Neural cell (in vitro differentiated cells): Measurements from ENCODE around the gene RNU6-9. TPM values are rescaled to one million over a fixed set of nuclear protein-coding genes. Genes with fewer than 3 reads are reported as not detected.

Source experiments
- H2AFZ ChIP-seq: fragments of 200-600, 300-800 bp; sonication (generic), shearing (Covaris generic); 2 replicates; pipeline ENCODE4 v1.6.0; 2014; ENCODE audit warnings: low read depth, mild to moderate bottlenecking, antibody characterized with exemption, low read length, moderate library complexity
- H3F3A ChIP-seq: fragments of 200-600 bp; shearing (Covaris generic); 2 replicates; pipeline ENCODE4 v1.6.1; 2016; ENCODE audit warnings: mild to moderate bottlenecking, moderate library complexity, mixed read lengths, antibody characterized with exemption, low read length; ENCODE audit not compliant: insufficient read depth, poor library complexity, severe bottlenecking
- H3K27ac ChIP-seq: fragments of 200-600, 300-800 bp; sonication (generic), shearing (Covaris generic); 2 replicates; pipeline ENCODE4 v1.5.1; 2014; ENCODE audit warnings: mild to moderate bottlenecking, low read length, moderate library complexity
- H3K27me3 ChIP-seq: fragments of 300-800, 200-600 bp; sonication (generic), shearing (Covaris generic); 2 replicates; pipeline ENCODE4 v1.6.0; 2014; ENCODE audit warnings: mild to moderate bottlenecking, low read depth, low read length, moderate library complexity; ENCODE audit not compliant: insufficient read depth
- H3K36me3 ChIP-seq: fragments of 300-800, 200-600 bp; sonication (generic), shearing (Covaris generic); 2 replicates; pipeline ENCODE4 v1.5.1; 2014; ENCODE audit warnings: mild to moderate bottlenecking, antibody characterized with exemption, low read length, moderate library complexity; ENCODE audit not compliant: insufficient read depth
- H3K4me2 ChIP-seq: fragments of 300-800, 200-600 bp; sonication (generic), shearing (Covaris generic); 2 replicates; pipeline ENCODE4 v1.6.0; 2014; ENCODE audit warnings: mild to moderate bottlenecking, low read length
- H3K4me3 ChIP-seq: fragments of 300-800, 200-600 bp; sonication (generic), shearing (Covaris generic); 2 replicates; pipeline ENCODE4 v1.5.1; 2014; ENCODE audit warnings: mild to moderate bottlenecking, low read length, moderate library complexity
- H3K79me2 ChIP-seq: fragments of 200-600 bp; shearing (Covaris generic); replicated peaks from 2 replicates; pipeline ENCODE4 v1.6.0; 2014; ENCODE audit warnings: mild to moderate bottlenecking, low read length, moderate library complexity; ENCODE audit not compliant: insufficient read depth
- H3K9ac ChIP-seq: fragments of 300-800, 200-600 bp; sonication (generic), shearing (Covaris generic); 2 replicates; pipeline ENCODE4 v1.6.1; 2016; ENCODE audit warnings: mild to moderate bottlenecking, low read length, mixed read lengths
- H3K9me2 ChIP-seq: fragments of 200-600 bp; shearing (Covaris generic); 2 replicates; pipeline ENCODE4 v1.6.1; 2016; ENCODE audit warnings: mild to moderate bottlenecking, low read length, mixed read lengths; ENCODE audit not compliant: insufficient read depth
- H3K9me3 ChIP-seq: fragments of 200-600, 300-800 bp; sonication (generic), shearing (Covaris generic); 2 replicates; pipeline ENCODE4 v1.6.1; 2016; ENCODE audit warnings: mild to moderate bottlenecking, mixed run types, low read length, moderate library complexity, mixed read lengths
- H4K20me1 ChIP-seq: fragments of 200-600 bp; shearing (Covaris generic); 2 replicates; pipeline ENCODE4 v1.6.1; 2016; ENCODE audit warnings: mild to moderate bottlenecking, mixed run types; ENCODE audit not compliant: insufficient read depth
- CTCF ChIP-seq: fragments of 450-650 bp; IDR thresholded peaks from 2 replicates; pipeline ENCODE4 v1.5.1; 2014; ENCODE audit warnings: antibody characterized with exemption, mild to moderate bottlenecking, moderate library complexity; ENCODE audit not compliant: poor library complexity, severe bottlenecking
- EP300 ChIP-seq: fragments of 450-650 bp; conservative IDR thresholded peaks from 2 replicates; pipeline ENCODE4 v1.6.1; 2014; ENCODE audit warnings: antibody characterized with exemption, mild to moderate bottlenecking, moderate library complexity; ENCODE audit not compliant: poor library complexity, severe bottlenecking
- EZH2 ChIP-seq: fragments of 200-600, 300-800 bp; shearing (Covaris generic), sonication (generic); IDR thresholded peaks from 2 replicates; pipeline ENCODE4 v1.6.1; 2014; ENCODE audit warnings: antibody characterized with exemption, low read length, borderline replicate concordance, mild to moderate bottlenecking; ENCODE audit not compliant: insufficient read depth, poor library complexity, severe bottlenecking
- MXI1 ChIP-seq: fragments of 450-650 bp; conservative IDR thresholded peaks from 2 replicates; pipeline ENCODE4 v1.6.1; 2014; ENCODE audit warnings: antibody characterized with exemption, mild to moderate bottlenecking; ENCODE audit not compliant: poor library complexity, severe bottlenecking
- POLR2AphosphoS5 ChIP-seq: IDR thresholded peaks from 2 replicates; pipeline ENCODE4 v1.6.1; 2012
- RAD21 ChIP-seq: fragments of 450-650 bp; conservative IDR thresholded peaks from 2 replicates; pipeline ENCODE4 v1.6.1; 2014; ENCODE audit warnings: antibody characterized with exemption, mild to moderate bottlenecking, moderate library complexity
- SMC3 ChIP-seq: fragments of 450-650 bp; conservative IDR thresholded peaks from 2 replicates; pipeline ENCODE4 v1.6.1; 2014; ENCODE audit warnings: antibody characterized with exemption, mild to moderate bottlenecking, moderate library complexity; ENCODE audit not compliant: poor library complexity
- TAF1 ChIP-seq: IDR thresholded peaks from 2 replicates; pipeline ENCODE4 v1.6.1; 2012; ENCODE audit warnings: low read depth
- polyA plus RNA-seq: library from polyadenylated mRNA; depleted of rRNA; stranded (reverse); fragments of >200 nt; gene quantifications from 2 replicates; pipeline ENCODE4 v1.2.3, GENCODE V29; 2014
- TF ChIP-seq, protein P1 (sequence below): IDR thresholded peaks from 2 replicates; pipeline ENCODE4 v1.6.1; 2012; ENCODE audit warnings: borderline replicate concordance

The RNU6-9 gene
- polyA plus RNA-seq, 1 donor from 2014 or later = not detected

DNA sequence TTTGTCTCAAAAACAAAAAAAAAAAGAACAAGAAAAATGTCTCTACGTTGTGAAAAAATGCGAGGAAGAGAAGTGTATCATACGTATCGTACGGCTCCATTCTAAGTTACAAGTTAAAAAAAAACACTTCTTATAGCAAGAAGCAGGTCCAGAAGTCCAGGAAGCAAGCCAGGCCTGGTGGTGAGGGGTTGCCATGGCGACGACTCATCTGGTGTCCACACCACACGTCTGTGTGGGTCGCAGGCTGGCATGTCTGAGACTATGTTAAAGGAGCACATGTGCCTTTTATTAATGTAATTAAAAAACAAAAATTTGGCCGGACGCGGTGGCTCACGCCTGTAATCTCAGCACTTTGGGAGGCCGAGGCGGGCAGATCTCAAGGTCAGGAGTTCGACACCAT is 6.2 kb upstream of the RNU6-9 start:
- Histone ChIP-seq H3K4me3 (no peak overlapping the region), H3K9me2 (no peaks in the 10 kb centered on the region), H3K36me3 (no peaks in the 10 kb centered on the region), H3K27ac (no peak overlapping the region), H3K79me2 (peaks cover 1% of the 10 kb centered on the region), H3F3A (no peaks in the 10 kb centered on the region), H3K9ac (no peak overlapping the region), H4K20me1 (no peaks in the 10 kb centered on the region), H3K9me3 (no peaks in the 10 kb centered on the region), H2AFZ (no peak overlapping the region), H3K4me2 (no peak overlapping the region), H3K27me3 (no peaks in the 10 kb centered on the region)
- no peak for TF ChIP-seq TAF1
- TF ChIP-seq EP300 = no peak
- no peak for TF ChIP-seq SMC3
- no peak for TF ChIP-seq POLR2AphosphoS5
- TF ChIP-seq EZH2 = no peak
- TF ChIP-seq CTCF = no peak
- no peak for TF ChIP-seq RAD21
- TF ChIP-seq MXI1 = no peak
- TF ChIP-seq, protein P1, sequence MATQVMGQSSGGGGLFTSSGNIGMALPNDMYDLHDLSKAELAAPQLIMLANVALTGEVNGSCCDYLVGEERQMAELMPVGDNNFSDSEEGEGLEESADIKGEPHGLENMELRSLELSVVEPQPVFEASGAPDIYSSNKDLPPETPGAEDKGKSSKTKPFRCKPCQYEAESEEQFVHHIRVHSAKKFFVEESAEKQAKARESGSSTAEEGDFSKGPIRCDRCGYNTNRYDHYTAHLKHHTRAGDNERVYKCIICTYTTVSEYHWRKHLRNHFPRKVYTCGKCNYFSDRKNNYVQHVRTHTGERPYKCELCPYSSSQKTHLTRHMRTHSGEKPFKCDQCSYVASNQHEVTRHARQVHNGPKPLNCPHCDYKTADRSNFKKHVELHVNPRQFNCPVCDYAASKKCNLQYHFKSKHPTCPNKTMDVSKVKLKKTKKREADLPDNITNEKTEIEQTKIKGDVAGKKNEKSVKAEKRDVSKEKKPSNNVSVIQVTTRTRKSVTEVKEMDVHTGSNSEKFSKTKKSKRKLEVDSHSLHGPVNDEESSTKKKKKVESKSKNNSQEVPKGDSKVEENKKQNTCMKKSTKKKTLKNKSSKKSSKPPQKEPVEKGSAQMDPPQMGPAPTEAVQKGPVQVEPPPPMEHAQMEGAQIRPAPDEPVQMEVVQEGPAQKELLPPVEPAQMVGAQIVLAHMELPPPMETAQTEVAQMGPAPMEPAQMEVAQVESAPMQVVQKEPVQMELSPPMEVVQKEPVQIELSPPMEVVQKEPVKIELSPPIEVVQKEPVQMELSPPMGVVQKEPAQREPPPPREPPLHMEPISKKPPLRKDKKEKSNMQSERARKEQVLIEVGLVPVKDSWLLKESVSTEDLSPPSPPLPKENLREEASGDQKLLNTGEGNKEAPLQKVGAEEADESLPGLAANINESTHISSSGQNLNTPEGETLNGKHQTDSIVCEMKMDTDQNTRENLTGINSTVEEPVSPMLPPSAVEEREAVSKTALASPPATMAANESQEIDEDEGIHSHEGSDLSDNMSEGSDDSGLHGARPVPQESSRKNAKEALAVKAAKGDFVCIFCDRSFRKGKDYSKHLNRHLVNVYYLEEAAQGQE = no peak

GRCh38 chr19:887599-887998 is 5.7 kb upstream of the RNU6-9 start:
- H3K4me3 ChIP-seq = no peak overlapping the region
- H3K79me2 ChIP-seq = peaks cover 6% of the 10 kb centered on the region
- no peak overlapping the region for H2AFZ ChIP-seq
- H3K27ac ChIP-seq = no peak overlapping the region
- H3K27me3 ChIP-seq = no peaks in the 10 kb centered on the region
- H4K20me1 ChIP-seq = no peaks in the 10 kb centered on the region
- H3K4me2 ChIP-seq = no peak overlapping the region
- no peak overlapping the region for H3K9ac ChIP-seq
- no peaks in the 10 kb centered on the region for H3K9me2 ChIP-seq
- no peaks in the 10 kb centered on the region for H3K36me3 ChIP-seq
- TF ChIP-seq RAD21 = no peak
- TF ChIP-seq POLR2AphosphoS5 = no peak
- no peak for TF ChIP-seq TAF1
- no peak for TF ChIP-seq MXI1
- no peak for TF ChIP-seq SMC3
- TF ChIP-seq EP300 = no peak
- no peak for TF ChIP-seq EZH2
- TF ChIP-seq CTCF = no peak
- TF ChIP-seq, protein P1 = no peak
- no peaks in the 10 kb centered on the region for H3F3A ChIP-seq
- no peaks in the 10 kb centered on the region for H3K9me3 ChIP-seq
